DMS153 treated with DMSO at 0.1 percent for 48 hours (cell line): ENCODE measurements around the gene QSOX2.

Experiments used
- DNase-seq: peaks from one replicate; lab custom pipeline; 2025; ENCODE audit not compliant: unreplicated experiment; lab: John Stamatoyannopoulos, UW

Gene QSOX2

DNA sequence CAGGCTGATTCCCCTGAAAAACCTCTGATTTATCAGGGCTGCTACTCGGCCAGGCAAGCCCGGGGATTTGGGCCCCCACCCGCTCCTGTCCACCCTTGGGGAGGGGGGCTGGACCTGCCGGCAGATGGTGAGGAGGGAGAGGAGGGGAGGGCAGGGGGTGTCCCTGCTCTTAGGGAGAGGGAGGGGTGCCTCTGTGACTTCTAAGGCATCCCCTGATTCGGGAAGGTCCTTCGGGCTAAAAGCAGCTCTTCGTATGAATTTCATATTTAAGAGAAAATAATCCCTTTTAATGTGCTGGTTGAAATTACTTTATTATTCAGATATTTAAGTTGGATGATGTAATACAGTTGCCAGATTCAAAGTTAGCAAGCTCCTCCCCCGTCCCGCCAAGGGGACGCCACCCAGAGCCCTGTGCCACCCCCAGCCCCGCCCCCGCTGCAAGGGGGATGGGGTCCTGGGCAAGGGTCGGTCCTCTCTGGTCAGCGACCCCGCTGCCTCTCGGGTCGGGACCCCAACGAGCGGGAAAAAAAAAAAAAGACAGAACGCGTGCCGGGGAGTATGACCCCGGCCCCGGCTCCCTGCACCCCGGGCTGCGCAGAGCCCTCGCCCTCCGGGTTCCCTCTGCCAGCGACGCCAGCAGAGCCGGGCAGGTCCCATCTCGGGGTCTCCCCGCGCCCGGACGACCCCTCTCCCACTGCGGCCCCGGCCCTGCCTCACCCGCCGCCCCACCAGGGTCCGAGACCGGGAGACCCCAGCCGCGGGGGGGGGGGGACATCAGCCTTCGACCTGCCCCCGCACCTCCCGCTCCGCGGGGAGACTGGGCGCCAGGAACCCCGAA, 53.1 kb downstream of the QSOX2 start:
- no peak for DNase-seq

DNA sequence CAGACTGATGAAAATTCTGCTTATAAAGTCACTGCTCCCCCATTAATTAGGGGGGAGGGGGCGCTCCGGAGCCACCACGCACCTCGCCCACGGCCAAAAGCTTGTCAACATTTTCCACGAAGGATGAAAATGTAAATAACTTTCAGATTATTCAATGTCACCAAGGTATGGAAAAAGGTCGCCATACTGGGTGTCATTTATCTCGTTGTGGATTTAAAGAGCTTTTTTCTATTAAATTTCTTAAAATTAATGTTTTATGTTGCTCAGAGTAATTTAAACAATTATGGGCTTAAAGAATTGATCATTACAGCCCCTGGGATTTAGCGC, 53.7 kb downstream of the QSOX2 start:
- DNase-seq, result no peak

DNA sequence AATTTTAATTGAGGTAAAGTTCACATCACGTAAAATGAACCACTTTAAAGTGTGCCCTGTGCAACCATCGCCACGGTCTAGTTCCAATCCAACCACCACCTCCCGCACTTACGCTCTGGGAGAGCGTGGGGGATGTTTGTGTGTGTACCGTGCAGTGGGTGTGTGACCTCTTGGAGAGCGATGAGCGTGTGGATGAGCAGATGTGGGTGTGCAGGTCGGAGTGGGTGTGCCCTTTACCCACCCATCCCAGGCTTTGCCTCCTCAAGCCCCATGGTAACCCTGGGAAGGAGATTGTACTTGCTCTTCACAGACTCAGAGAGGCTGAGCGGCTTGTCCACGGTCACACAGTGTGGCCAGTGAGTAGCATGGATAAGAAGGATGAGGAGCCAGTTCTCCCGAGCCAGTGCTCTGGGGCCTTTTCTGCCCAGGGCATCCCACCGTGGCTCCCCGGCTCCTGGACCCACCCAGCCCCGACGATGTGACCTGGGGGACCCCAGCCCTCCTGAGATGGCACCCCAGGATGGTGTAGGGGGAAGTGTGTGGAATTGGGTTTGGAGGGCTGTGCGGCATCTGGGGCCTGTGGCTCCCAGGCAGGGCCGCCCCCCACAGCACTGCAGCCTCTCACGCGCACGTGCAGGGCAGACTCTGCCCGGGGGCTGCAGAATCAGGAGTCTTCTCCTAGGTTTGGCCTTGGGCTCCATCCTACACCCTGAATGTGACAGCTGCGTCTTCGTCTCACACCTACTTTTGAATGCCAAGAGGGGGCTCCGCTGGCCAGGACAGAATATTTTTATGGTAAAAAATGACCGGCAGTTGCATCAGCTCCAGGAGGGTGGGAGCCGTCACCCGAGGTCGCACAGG, 54.3 kb downstream of the QSOX2 start:
- no peak for DNase-seq

DNA sequence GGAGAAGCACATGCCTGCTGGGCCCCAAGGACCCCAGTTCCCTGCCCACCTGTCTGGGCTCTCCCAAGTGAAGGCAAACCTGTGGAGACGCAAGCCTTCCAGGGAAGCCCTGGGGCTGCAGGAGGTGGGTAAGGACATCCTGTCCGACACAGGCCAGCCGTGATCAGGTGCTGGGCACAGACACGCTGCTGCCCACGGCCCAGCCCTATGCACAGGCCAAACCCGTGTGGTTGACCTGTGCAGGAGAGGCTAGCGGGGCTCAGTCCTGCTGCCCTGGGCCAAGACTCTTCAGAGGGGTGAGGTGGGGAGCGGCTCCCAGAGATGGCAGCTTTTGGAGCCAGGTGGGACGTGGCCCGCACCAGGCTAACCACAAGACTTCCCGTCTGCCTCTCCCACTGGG, 55.0 kb downstream of the QSOX2 start:
- no peak for DNase-seq

DNA sequence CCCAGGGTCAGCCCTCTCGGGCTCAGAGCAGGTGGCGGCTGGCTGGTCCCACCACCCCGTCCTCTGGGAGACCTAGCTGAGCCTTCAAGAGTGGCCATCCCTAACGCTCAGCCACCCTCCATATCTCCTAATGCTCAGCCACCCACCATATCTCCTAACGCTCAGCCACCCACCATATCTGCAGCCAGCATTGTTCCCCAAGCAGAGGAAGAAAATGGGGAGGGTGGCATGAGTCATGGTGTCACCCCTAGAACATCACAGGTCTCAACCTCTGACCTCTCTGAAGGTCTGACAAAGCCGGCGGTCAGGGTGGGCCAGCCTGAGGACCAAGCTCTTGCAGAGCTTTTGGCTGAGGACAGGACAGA, 55.4 kb downstream of the QSOX2 start:
- DNase-seq, result no peak

DNA sequence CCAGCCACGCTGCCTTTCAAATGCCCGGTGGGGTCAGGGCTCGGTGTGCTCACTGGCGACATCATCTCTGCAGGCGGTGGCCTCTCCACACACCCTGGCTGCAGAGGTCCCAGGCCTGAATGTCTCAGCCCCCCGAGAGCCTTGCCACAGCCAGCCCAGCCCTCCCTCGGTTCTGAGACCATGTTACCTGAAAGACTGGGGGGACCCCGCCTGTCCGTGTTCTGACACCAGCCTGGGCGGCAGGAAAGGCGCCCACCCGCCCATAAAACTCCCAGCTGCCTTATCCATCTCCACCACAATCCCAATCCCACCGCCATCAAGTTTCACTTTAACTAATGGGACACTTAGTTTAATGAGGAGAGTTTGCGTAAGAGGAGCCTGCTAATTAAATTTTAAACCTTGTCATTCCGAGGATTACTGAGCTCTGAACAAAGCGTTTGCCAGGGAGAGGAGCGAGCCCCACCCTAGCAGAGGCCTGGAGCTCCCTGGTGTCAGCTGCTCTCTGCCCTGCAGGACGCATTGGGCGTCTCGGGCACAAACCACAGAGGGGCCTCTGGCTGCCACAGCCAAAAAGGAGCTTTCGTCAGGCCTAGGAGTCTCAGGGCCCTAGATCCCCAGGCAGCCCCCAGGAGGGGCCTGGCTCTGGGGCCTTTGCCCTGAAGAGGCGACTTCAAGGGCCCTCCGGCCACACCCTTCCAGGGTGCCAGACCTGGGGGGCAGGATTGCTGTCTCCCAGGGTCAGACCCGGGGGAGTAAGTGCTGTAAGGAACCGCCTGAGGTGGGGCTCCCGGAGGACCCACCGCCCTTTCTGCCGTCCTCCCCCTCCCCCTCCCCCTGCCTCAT, 56.0 kb downstream of the QSOX2 start:
- DNase-seq, result no peak

DNA sequence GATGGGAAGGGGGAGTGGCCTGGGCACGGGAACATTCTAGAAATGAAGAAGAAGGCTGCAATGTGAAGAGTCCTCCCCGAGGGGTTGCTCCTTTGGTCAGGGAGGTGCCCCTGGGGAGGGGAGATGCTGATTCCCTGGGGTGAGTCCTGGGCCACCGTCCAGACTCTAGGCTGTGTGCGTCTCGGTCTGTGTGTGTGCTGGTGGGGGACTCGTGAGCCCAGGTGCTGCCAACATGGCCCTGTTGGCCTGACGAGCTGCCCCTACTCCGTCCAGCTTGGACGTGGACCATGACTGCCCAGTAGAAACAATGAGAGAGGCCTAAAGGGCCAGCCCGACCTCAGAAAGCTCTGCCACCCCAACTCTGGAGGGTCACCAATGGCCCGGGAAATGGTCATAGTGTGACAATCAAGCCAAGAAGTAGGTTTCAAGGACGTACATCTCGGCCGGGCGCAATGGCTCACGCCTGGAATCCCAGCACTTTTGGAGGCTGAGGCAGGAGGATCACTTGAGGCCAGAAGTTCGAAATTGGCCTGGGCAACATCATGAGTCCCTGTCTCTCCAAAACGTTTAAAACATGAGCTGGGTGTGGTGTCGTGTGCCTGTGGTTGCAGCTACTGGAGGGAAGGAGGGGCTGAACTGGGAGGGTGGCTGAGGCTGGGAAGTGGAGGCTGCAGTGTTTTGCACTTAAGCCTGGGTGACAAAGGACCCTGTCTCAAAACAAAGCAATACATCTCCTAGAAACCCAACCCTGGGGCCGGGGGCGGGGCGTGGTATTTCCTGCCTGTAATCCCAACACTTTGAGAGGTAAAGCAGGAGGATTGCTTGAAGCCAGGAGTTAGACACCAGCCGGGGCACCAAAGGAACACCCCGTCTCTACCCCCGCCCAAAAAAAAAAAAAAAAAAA, 57.7 kb downstream of the QSOX2 start:
- no peak for DNase-seq

DNA sequence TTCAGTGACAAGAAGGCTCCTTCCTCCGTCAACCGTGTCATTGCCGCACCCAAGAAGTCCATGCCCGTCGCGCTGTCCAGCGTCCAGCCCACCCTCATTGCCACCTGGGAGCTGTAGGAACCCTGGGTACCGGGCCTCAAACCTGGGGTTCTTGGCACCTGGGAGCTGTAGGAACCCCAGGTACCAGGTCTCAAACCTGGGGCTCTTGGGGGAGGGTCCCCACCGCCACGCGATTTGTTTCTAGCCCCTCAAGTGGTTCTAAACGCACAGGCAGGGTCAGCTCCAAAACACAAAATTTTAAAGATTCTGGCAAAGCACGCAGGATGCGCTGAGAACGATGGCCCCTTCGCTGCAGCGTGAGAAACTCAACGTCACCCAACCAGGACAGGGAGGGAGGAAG, 58.4 kb downstream of the QSOX2 start:
- DNase-seq, result no peak

DNA sequence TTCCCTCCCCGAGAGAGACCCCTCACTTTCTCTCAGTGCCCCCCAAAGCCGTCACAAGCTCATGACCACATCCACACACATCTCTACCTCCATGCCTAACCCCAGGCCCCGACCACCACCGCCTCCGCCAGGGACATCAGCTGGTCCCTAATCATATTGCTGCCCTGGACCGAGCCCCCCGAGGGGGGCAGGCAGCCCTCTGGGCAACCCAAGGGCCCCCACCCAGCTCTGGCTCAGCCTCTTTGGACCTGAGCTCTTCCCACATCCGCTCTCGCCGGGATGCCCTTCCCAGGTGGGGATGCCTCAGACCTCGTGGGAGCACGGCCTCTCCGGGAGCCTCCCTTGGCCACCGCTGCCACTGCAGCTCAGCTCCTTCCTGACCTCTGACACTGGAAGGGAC, 59.2 kb downstream of the QSOX2 start:
- no peak for DNase-seq

DNA sequence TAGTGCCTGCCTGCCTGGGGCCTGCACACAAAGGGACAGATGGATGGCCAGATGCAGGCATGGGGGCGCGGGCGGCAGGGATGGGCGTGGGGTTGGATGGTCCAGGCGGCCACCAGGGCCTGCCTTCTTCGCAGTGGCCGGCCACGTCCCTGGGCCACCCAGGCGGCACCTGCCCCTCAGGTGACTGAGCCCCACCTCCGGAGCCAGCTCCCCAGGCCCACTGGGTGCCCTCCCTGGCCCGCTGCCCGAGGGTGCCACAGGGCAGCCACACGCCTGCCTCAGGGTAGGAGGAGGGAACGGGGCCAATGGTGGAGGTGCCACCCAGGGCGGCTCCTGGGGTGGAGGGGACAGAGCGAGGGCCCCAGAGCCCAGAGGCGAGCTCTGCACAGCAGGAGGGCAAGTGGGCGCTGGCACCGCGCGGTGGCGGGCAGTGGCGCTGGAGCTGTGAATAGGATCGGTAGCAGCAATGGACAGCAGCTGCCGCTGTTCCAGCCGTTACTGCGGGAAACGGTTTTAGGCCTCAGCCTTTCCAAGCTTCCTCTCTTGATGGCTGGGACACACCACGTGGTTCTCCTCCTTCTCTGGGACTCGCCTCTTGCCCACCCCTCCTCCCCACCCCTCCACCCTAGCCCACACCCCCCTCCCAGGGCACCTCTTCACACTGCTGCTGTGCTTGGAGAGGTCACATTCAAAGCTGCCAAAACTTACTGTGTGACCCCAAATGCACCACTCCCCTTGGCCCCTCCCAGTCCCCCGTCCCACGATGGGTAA, 59.8 kb downstream of the QSOX2 start:
- no peak for DNase-seq

DNA sequence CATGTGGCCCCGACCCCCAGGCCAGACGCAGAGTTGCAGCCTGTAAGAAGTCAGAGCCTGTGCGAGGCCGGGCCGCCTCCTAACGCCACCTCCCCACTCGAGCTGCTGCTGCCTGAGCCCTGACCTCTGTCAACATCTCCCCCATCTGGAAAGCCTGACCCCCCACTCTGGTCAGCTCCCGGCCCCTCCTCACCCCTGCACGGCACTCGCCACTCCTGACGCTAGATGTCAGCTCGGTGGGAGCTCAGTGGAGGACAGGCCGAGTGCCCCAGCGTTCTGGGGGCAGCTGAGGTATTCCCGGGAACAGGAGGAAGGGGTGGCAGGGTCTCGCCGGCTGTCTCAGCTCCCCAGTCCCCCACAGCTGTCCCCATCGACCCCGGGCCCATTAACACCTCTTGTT, 60.5 kb downstream of the QSOX2 start:
- no peak for DNase-seq

DNA sequence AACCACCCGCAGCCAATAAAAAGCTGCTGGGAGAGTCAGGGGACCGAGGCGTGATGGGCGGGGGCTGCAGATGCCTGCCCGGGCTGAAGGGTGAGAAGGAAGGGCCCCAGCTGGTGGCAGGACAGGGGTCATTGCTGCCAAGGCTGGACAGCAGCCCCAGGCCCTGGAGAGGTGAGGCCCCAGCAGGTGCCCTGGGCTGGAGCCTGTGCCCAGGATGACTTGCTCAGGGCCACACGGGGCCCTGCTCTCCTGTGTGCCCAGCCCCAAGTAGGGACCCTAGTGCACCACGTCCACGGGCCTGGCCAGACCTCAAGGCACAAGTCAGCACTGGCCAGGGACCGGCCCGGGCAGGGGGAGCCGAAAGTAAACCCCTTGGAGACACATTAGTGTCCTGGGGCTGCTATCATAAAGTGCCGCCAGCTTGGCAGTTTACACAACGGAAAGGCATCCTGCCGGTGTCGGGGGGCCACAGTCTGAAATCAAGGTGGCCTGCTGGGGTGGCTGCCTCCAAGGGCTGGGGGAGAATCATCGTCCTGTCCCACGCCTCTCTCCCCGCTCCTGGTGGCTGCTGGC, 62.7 kb downstream of the QSOX2 start:
- DNase-seq, result no peak

DNA sequence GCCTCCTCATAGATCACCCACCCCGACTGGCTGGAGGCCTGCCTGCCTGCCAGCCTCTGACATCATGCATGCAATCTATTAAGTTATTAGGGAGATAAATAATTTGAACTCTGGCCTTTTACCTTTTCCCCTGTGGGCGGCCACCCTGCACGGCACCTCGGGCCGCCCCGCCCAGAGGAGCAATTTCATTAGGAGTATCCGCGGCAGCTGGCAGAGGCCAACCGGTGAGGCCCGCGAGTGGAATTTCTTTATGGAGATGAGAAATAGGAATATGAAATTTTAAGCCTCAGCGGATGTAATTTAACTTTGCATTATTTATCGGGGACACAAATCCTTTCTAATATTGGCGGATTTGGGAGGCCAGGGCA, 63.2 kb downstream of the QSOX2 start:
- DNase-seq, result no peak

DNA sequence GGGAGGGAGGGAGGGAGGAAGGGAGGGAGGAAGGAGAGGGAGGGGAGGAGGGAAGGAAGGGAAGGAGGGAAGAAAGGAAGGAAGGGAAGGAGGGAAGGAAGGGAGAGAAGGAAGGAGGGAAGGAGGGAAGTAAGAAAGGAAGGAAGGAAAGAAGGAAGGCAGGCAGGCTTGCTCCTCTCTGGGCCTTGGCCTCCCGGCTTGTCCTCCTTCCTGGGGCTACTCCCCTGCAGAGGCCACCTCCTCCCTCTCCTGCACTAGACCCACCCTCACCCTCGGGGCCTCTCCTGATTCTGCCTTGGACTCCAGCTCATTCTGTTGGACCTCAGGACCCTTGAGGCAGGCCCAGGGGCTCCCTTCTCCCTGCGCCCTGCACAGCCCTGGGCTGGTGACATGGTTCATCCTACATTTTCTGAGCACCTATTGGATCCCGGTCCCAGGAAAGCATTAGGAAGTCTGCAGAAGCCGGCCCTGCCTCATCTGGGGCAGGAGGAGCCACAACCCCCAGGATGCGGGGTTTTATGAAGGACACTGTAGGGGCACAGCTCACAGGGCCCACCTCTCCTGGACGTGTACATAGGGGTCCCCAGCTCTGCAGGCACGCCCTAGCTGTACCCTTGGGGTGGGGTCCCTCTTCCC, 63.7 kb downstream of the QSOX2 start:
- no peak for DNase-seq

DNA sequence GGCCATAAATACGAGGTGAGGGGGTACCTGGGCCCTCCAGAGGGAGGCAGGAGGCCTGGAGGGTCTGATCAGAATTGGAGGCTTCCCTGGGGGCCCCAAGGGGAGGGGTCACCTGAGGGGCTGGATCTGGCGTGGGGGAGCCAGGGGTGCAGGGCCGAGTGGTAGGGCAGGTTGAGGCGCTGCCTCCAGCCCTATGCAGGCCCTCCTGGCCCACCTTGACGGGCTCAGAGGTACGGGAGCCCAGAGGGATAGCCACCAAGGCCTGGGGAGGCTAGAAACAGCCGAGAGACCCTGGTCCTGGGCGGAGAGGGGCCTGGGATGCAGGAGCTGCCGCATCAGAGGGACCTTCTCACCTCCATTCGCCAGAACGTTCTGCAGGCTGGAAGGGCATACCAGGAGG, 65.0 kb downstream of the QSOX2 start:
- DNase-seq, result no peak

DNA sequence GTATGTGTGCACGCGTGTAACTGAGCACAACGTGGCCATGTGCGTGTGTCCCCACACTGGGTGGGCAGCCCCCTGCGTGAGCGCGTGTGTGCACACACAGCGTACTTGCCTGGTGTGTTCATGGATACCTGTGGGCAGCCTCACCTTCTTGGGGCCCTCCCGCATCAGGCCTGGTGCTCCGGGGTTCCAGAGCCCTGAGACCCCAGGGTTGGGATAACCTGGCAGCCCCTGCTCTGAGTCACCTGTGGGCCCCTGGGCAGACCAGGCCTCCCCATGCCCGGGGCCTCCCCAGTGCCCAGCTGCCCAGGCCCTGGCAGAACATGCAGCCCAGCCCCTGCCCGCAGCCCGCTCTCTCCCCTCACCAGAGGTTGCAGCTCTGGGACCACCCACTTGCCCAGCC, 65.9 kb downstream of the QSOX2 start:
- no peak for DNase-seq

DNA sequence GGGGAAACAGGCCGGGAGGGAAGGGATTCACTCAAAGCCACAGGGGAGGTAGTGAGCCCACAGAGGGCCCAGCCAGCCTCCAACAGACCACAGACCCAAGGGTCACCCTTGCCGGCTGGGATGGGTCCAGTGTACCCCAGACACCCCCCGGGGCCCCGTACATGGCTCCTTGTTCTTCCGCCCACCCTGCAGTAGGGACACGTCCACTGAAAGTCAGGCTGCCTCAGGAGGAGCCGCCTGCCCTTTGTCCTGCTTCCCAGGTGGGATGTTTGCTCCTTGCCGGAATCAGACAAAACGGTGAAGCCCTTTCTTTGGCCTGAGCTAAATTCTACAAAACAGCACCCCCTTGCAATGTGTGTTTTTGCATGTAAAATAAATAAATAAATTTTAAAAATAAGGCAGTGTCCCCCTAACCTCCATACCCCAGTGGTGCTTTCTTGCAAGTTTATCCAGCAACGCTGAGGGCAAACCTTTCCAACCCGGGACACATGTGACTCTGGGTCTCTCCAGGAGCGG, 66.5 kb downstream of the QSOX2 start:
- DNase-seq, result no peak

DNA sequence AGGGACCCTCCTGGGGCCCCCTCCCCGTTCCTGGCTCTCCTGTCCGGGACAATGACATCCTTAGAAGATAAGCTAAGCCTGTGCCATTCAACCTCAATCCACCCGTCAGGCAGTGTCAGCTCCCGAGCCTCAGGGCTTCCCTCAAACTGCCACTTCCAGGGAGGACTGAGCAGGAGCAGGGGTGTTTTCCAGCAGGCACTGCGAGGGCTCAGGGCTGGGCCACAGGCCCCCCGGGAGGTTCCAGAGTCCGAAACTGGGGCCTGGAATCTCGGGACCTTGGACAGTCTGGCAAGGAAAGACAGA, 66.9 kb downstream of the QSOX2 start:
- no peak for DNase-seq
